DMS79 treated with DMSO at 0.1 percent for 48 hours (cell line): ENCODE results near the gene SLC7A9.
"Not testable (repeated sequence)": the region's sequence is repeated elsewhere in the genome, so short reads cannot be mapped to it uniquely, and the experiment has no call there.

ENCODE experiments used
- DNase-seq: peaks from one replicate; lab custom pipeline; 2025; lab: John Stamatoyannopoulos, UW

The SLC7A9 gene

GRCh38 chr19:32881766-32882165 is 12.2 kb upstream of the SLC7A9 start:
- no peak for DNase-seq

GRCh38 chr19:32880622-32881021 is 11.1 kb upstream of the SLC7A9 start:
- no peak for DNase-seq

GRCh38 chr19:32879741-32880140 is 10.2 kb upstream of the SLC7A9 start:
- DNase-seq = no peak

- DNase-seq = no peak
Observed at GRCh38 chr19:32878988-32879387, 9.4 kb upstream of the SLC7A9 start.

GRCh38 chr19:32877977-32878745 is 8.6 kb upstream of the SLC7A9 start:
- DNase-seq = no peak

GRCh38 chr19:32877323-32877912 is 7.9 kb upstream of the SLC7A9 start:
- no peak for DNase-seq

GRCh38 chr19:32876919-32877285 is 7.3 kb upstream of the SLC7A9 start:
- no peak for DNase-seq

- DNase-seq = no peak
Observed at GRCh38 chr19:32876236-32876918, 6.8 kb upstream of the SLC7A9 start.

GRCh38 chr19:32875428-32875827 is 5.9 kb upstream of the SLC7A9 start:
- no peak for DNase-seq

GRCh38 chr19:32874605-32875004 is 5.0 kb upstream of the SLC7A9 start:
- no peak for DNase-seq

- DNase-seq = no peak
Observed at GRCh38 chr19:32873247-32873959, 3.8 kb upstream of the SLC7A9 start.

- no peak for DNase-seq
Observed at GRCh38 chr19:32872391-32872790, 2.8 kb upstream of the SLC7A9 start.

GRCh38 chr19:32870981-32871451 is 1.4 kb upstream of the SLC7A9 start:
- DNase-seq = no peak

- no peak for DNase-seq
Observed at GRCh38 chr19:32869966-32870573, 503 bp upstream of the SLC7A9 start.

GRCh38 chr19:32868206-32868950 is 1.2 kb downstream of the SLC7A9 start:
- no peak for DNase-seq

- not testable (repeated sequence) for DNase-seq
Observed at GRCh38 chr19:32867436-32867835, 2.1 kb downstream of the SLC7A9 start.

GRCh38 chr19:32866564-32867265 is 2.9 kb downstream of the SLC7A9 start:
- no peak for DNase-seq

- no peak for DNase-seq
Observed at GRCh38 chr19:32866061-32866460, 3.5 kb downstream of the SLC7A9 start.

- DNase-seq = no peak
Observed at GRCh38 chr19:32865326-32865725, 4.2 kb downstream of the SLC7A9 start.

- DNase-seq = no peak
Observed at GRCh38 chr19:32864318-32865007, 5.1 kb downstream of the SLC7A9 start.
